ENCODE measurements around the gene TRABD2B. TPM values are rescaled to one million over a fixed set of nuclear protein-coding genes. Genes with fewer than 3 reads are reported as not detected.

TRABD2B gene
- total RNA-seq, 6 donors from 2014 or later = under 0.01 to 2.1 (median 0.62) TPM

GRCh38 chr1:47777322-47777721 lies 219.9 kb downstream of the TRABD2B start:
- peaks cover 0 to 4% (median 0%) of the 10 kb centered on the region in 4 donors for H3K4me1 ChIP-seq
- no peak for ATAC-seq (ENCODE audit: low FRiP score in 2 of 2)
- no peaks in the 10 kb centered on the region for H3K27me3 ChIP-seq
- H3K9me3 ChIP-seq = no peaks in the 10 kb centered on the region
- TF ChIP-seq POLR2A (IDR thresholded peaks at IDR 0.05) = no peak
- TF ChIP-seq POLR2AphosphoS5 (IDR thresholded peaks at IDR 0.05) = no peak
- TF ChIP-seq, protein P1, sequence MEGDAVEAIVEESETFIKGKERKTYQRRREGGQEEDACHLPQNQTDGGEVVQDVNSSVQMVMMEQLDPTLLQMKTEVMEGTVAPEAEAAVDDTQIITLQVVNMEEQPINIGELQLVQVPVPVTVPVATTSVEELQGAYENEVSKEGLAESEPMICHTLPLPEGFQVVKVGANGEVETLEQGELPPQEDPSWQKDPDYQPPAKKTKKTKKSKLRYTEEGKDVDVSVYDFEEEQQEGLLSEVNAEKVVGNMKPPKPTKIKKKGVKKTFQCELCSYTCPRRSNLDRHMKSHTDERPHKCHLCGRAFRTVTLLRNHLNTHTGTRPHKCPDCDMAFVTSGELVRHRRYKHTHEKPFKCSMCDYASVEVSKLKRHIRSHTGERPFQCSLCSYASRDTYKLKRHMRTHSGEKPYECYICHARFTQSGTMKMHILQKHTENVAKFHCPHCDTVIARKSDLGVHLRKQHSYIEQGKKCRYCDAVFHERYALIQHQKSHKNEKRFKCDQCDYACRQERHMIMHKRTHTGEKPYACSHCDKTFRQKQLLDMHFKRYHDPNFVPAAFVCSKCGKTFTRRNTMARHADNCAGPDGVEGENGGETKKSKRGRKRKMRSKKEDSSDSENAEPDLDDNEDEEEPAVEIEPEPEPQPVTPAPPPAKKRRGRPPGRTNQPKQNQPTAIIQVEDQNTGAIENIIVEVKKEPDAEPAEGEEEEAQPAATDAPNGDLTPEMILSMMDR (IDR thresholded peaks at IDR 0.05) = no peak
- TF ChIP-seq EP300 (IDR thresholded peaks at IDR 0.05) = no peak
- WGBS, 2 donors = 89 to 90% methylated on average over 6 of the region's 6 CpGs
- H3K36me3 ChIP-seq = no peaks in the 10 kb centered on the region
- H3K27ac ChIP-seq = no peak overlapping the region
- DNase-seq = no peak
- H3K4me3 ChIP-seq = no peak overlapping the region

- DNase-seq (no peak), ATAC-seq (ENCODE audit: low FRiP score in 2 of 2) (no peak)
- Histone ChIP-seq H3K9me3 (no peaks in the 10 kb centered on the region), H3K36me3 (no peaks in the 10 kb centered on the region), H3K4me3 (no peak overlapping the region), H3K27me3 (no peaks in the 10 kb centered on the region), H3K4me1 (peaks cover 0 to 4% (median 0%) of the 10 kb centered on the region in 4 donors), H3K27ac (no peak overlapping the region)
- TF ChIP-seq POLR2A (IDR thresholded peaks at IDR 0.05) = no peak
- TF ChIP-seq EP300 (IDR thresholded peaks at IDR 0.05) = no peak
- TF ChIP-seq, protein P1 (IDR thresholded peaks at IDR 0.05) = no peak
- no peak for TF ChIP-seq POLR2AphosphoS5 (IDR thresholded peaks at IDR 0.05)
- 75 to 76% methylated on average over 4 to 9 of the region's 9 CpGs for WGBS, 2 donors
These were observed 220.5 kb downstream of the TRABD2B start for GRCh38 chr1:47776667-47777131.

GRCh38 chr1:47774986-47775834 lies 222.0 kb downstream of the TRABD2B start:
- Histone ChIP-seq H3K27ac (no peak overlapping the region), H3K4me3 (no peak overlapping the region), H3K4me1 (no peaks in the 10 kb centered on the region), H3K27me3 (no peaks in the 10 kb centered on the region), H3K9me3 (no peaks in the 10 kb centered on the region), H3K36me3 (no peaks in the 10 kb centered on the region)
- ATAC-seq (ENCODE audit: low FRiP score in 2 of 2) = no peak
- DNase-seq = peak in 1 of 2 donors; percentile 58
- 81 to 87% methylated on average over 11 to 24 of the region's 24 CpGs for WGBS, 2 donors
- TF ChIP-seq, protein P1 (IDR thresholded peaks at IDR 0.05) = no peak
- TF ChIP-seq EP300 (IDR thresholded peaks at IDR 0.05) (no peak), POLR2A (IDR thresholded peaks at IDR 0.05) (no peak), POLR2AphosphoS5 (IDR thresholded peaks at IDR 0.05) (no peak)

GRCh38 chr1:47772960-47773682 lies 224.1 kb downstream of the TRABD2B start:
- TF ChIP-seq POLR2AphosphoS5 (IDR thresholded peaks at IDR 0.05) = no peak
- no peak for TF ChIP-seq POLR2A (IDR thresholded peaks at IDR 0.05)
- TF ChIP-seq, protein P1 (IDR thresholded peaks at IDR 0.05) = no peak
- TF ChIP-seq EP300 (IDR thresholded peaks at IDR 0.05) = no peak
- no peaks in the 10 kb centered on the region for H3K4me1 ChIP-seq
- no peaks in the 10 kb centered on the region for H3K36me3 ChIP-seq
- 84 to 96% methylated on average over 10 to 11 of the region's 11 CpGs for WGBS, 2 donors
- H3K4me3 ChIP-seq = no peak overlapping the region
- ATAC-seq (ENCODE audit: low FRiP score in 2 of 2) (no peak), DNase-seq (no peak)
- no peaks in the 10 kb centered on the region for H3K27me3 ChIP-seq
- no peaks in the 10 kb centered on the region for H3K9me3 ChIP-seq
- H3K27ac ChIP-seq = no peak overlapping the region

All from upper lobe of left lung (tissue), 6 donors.